ENCODE measurements around the gene DLST.

DNA sequence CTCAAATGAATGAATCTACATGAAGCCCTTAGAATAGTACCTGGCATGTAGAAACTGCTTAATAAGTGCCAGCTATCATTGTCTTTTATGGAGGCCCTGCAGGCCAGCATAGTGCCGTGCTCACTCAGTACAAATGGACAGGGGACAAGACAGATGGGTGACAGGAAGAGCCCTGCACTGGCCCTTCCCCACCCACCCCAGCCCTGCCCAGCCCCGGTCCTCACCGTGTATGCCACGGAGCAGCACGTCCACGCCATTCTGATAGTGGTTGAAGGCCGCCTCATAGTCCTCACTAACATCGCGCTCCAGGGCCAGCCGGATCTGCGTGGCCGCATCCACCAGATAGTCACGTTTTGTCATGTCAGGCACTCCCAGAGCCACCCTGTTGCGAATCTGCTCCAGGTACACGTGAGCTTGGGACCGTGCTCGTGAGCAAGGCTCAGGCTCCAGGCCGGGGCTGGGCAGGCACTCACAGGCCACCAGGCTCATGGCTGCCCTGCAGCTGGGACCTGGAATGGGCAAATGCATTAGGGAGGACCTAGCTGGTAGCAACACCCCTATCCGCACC, 39.4 kb downstream of the DLST start:
- TF ChIP-seq, protein P1, sequence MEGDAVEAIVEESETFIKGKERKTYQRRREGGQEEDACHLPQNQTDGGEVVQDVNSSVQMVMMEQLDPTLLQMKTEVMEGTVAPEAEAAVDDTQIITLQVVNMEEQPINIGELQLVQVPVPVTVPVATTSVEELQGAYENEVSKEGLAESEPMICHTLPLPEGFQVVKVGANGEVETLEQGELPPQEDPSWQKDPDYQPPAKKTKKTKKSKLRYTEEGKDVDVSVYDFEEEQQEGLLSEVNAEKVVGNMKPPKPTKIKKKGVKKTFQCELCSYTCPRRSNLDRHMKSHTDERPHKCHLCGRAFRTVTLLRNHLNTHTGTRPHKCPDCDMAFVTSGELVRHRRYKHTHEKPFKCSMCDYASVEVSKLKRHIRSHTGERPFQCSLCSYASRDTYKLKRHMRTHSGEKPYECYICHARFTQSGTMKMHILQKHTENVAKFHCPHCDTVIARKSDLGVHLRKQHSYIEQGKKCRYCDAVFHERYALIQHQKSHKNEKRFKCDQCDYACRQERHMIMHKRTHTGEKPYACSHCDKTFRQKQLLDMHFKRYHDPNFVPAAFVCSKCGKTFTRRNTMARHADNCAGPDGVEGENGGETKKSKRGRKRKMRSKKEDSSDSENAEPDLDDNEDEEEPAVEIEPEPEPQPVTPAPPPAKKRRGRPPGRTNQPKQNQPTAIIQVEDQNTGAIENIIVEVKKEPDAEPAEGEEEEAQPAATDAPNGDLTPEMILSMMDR (conservative IDR thresholded peaks at IDR 0.05 in 1 of 2, IDR thresholded peaks at IDR 0.05 in 1 of 2; ENCODE audit: low read depth in 1 of 2, low read length in 2 of 2), result no peak
- no peak for TF ChIP-seq EZH2 (IDR thresholded peaks at IDR 0.05; ENCODE audit: low read length, missing control alignments)

All from fibroblast of lung (primary cell).